ENCODE results near the gene WFDC2. TPM values are rescaled to one million over a fixed set of nuclear protein-coding genes. Genes with fewer than 3 reads are reported as not detected.

Gene WFDC2
- total and polyA plus RNA-seq, 2 of the 4 experiments (the other 2 are of a cell fraction), result not detected

DNA sequence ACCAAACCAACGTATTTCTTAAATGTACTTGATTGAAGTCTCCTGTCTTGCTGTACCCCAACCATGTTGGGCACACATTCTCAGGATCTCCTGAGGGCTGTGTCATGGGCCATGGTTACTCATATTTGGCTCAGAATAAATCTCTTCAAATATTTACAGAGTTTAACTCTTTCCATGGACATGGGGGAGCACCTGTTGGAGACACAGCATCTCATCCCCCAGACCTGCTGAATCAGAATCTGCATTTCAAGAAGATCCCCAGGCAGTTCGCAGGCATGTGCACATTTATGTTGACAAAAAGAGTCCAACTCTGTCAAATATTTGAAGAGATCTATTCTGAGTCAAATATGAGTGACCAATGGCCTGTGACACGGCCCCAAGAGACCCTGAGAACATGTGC, 29.1 kb upstream of the WFDC2 start:
- Histone ChIP-seq H2AFZ (replicated peaks; ENCODE audit: low read length, poor library complexity) (no peak overlapping the region), H3K27ac (ENCODE audit: insufficient read depth, low read length) (no peak overlapping the region), H3K9me1 (ENCODE audit: insufficient read depth, low read length) (no peaks in the 10 kb centered on the region), H3K4me1 (ENCODE audit: control insufficient read depth, insufficient read depth, low read length) (no peaks in the 10 kb centered on the region), H3K27me3 (ENCODE audit: control insufficient read depth, insufficient read depth, low read length) (peaks cover 15% of the 10 kb centered on the region), H3K14ac (replicated peaks; ENCODE audit: low read depth, low read length) (no peak overlapping the region), H2BK5ac (ENCODE audit: low read depth, low read length, poor library complexity, severe bottlenecking) (no peak overlapping the region), H2BK120ac (ENCODE audit: low read depth, low read length) (no peak overlapping the region), H2AK9ac (replicated peaks; ENCODE audit: low read depth, low read length, poor library complexity) (no peak overlapping the region), H3K9ac (ENCODE audit: low read depth, low read length) (no peak overlapping the region), H3K9me3 (ENCODE audit: control insufficient read depth, insufficient read depth, low read length) (no peaks in the 10 kb centered on the region), H3K4me2 (ENCODE audit: low read depth, low read length) (no peak overlapping the region), H3K4ac (ENCODE audit: low read depth, low read length) (no peak overlapping the region), H4K20me1 (ENCODE audit: insufficient read depth, low read length) (no peaks in the 10 kb centered on the region), H4K5ac (ENCODE audit: low read depth, low read length) (no peak overlapping the region), H4K91ac (ENCODE audit: insufficient read depth, low read depth, low read length) (no peak overlapping the region), H3K23ac (ENCODE audit: low read depth, low read length) (no peak overlapping the region), H2BK15ac (ENCODE audit: low read depth, low read length) (no peak overlapping the region), H2AK5ac (ENCODE audit: low read depth, low read length) (no peak overlapping the region), H3K36me3 (ENCODE audit: control insufficient read depth, insufficient read depth, low read length) (no peaks in the 10 kb centered on the region), H4K8ac (ENCODE audit: low read depth in 2 of 2, low read length in 2 of 2) (no peak overlapping the region), H3K18ac (ENCODE audit: low read depth, low read length) (no peak overlapping the region), H3K4me3 (ENCODE audit: insufficient read depth, low read depth, low read length) (no peak overlapping the region), H2BK20ac (ENCODE audit: low read depth, low read length) (no peak overlapping the region), H3K79me1 (ENCODE audit: low read depth in 1 of 2, low read length in 2 of 2) (no peaks in the 10 kb centered on the region), H3K56ac (ENCODE audit: extremely low read depth, insufficient read depth, low read length) (no peak overlapping the region)
- DNase-seq (no peak), ATAC-seq (ENCODE audit: low read depth) (no peak)
- BruUV-seq (replicated peaks), result no TSS peak
- no peak for TF ChIP-seq MAZ (IDR thresholded peaks at IDR 0.05; ENCODE audit: borderline replicate concordance, low read depth, low read length)
- TF ChIP-seq, protein P1, sequence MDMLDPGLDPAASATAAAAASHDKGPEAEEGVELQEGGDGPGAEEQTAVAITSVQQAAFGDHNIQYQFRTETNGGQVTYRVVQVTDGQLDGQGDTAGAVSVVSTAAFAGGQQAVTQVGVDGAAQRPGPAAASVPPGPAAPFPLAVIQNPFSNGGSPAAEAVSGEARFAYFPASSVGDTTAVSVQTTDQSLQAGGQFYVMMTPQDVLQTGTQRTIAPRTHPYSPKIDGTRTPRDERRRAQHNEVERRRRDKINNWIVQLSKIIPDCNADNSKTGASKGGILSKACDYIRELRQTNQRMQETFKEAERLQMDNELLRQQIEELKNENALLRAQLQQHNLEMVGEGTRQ (IDR thresholded peaks at IDR 0.05; ENCODE audit: low read depth, low read length), result no peak
- no peak for TF ChIP-seq RCOR1 (IDR thresholded peaks at IDR 0.05; ENCODE audit: insufficient replicate concordance, low read length)
- no peak for TF ChIP-seq RAD21 (IDR thresholded peaks at IDR 0.05; ENCODE audit: low read length)
- TF ChIP-seq NFE2L2 (IDR thresholded peaks at IDR 0.05; ENCODE audit: low read depth, low read length), result no peak
- TF ChIP-seq, protein P2, sequence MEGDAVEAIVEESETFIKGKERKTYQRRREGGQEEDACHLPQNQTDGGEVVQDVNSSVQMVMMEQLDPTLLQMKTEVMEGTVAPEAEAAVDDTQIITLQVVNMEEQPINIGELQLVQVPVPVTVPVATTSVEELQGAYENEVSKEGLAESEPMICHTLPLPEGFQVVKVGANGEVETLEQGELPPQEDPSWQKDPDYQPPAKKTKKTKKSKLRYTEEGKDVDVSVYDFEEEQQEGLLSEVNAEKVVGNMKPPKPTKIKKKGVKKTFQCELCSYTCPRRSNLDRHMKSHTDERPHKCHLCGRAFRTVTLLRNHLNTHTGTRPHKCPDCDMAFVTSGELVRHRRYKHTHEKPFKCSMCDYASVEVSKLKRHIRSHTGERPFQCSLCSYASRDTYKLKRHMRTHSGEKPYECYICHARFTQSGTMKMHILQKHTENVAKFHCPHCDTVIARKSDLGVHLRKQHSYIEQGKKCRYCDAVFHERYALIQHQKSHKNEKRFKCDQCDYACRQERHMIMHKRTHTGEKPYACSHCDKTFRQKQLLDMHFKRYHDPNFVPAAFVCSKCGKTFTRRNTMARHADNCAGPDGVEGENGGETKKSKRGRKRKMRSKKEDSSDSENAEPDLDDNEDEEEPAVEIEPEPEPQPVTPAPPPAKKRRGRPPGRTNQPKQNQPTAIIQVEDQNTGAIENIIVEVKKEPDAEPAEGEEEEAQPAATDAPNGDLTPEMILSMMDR (conservative IDR thresholded peaks at IDR 0.05; ENCODE audit: low read depth, low read length), result no peak
- TF ChIP-seq BHLHE40 (IDR thresholded peaks at IDR 0.05; ENCODE audit: low read depth, low read length), result no peak
- no peak for TF ChIP-seq POLR2A (IDR thresholded peaks at IDR 0.05; ENCODE audit: low read depth, low read length)
- no peak for TF ChIP-seq RFX5 (IDR thresholded peaks at IDR 0.05; ENCODE audit: low read depth, low read length)
- TF ChIP-seq FOS (IDR thresholded peaks at IDR 0.05; ENCODE audit: low read depth, low read length), result no peak
- in situ Hi-C loops (cut with MboI; ENCODE audit: low sequenced_read_pairs) (no loop called here), intact Hi-C loops (cut with micrococcal nuclease) (no loop called here), dilution Hi-C loops (cut with HindIII; ENCODE audit: low sequenced_read_pairs, unreplicated experiment) (no loop called here)
- WGBS, 2 experiments (ENCODE audit: extremely low coverage in 2 of 2, insufficient read length in 1 of 2), result 82% methylated on average over 2 of the region's 3 CpGs; no CpG with 5 or more reads in 1 of the 2 experiments
- ChIA-PET CTCF (no interaction called here), POLR2A (ENCODE audit: unreplicated experiment) (no interaction called here)

All from IMR-90 (cell line).